Measurements from ENCODE around the gene DOK7.
"Not testable (repeated sequence)": the region's sequence is repeated elsewhere in the genome, so short reads cannot be mapped to it uniquely, and the experiment has no call there.

DOK7 gene

GRCh38 chr4:3443750-3444309, 19.3 kb upstream of the DOK7 start:
- no peak for DNase-seq

DNA sequence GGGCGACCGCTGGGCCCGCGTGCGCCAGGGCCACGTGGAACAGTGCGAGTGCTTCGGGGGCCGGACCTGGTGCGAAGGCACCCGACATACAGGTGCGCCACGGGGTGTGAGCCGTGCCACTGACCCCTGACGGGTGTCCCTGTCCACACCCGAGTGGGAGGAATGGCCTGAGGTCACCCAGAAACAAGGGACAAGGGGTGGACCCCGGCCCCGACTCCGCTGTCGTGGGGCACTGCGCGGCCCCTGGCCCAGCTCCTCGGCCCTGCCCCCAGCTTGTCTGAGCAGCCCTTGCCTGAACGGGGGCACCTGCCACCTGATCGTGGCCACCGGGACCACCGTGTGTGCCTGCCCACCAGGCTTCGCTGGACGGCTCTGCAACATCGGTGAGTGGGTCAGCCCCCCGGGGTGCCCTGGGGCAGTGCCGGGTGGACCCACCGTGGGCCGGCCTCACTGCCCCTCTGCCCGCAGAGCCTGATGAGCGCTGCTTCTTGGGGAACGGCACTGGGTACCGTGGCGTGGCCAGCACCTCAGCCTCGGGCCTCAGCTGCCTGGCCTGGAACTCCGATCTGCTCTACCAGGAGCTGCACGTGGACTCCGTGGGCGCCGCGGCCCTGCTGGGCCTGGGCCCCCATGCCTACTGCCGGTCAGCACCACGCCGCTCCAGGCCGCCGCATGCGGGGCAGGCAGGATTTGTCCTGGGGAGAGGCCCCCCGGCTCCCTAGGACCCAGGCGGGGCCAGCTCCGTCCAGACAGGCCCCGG, 18.6 kb upstream of the DOK7 start:
- no peak for DNase-seq

GRCh38 chr4:3445111-3445820, 17.8 kb upstream of the DOK7 start:
- DNase-seq: no peak

DNA sequence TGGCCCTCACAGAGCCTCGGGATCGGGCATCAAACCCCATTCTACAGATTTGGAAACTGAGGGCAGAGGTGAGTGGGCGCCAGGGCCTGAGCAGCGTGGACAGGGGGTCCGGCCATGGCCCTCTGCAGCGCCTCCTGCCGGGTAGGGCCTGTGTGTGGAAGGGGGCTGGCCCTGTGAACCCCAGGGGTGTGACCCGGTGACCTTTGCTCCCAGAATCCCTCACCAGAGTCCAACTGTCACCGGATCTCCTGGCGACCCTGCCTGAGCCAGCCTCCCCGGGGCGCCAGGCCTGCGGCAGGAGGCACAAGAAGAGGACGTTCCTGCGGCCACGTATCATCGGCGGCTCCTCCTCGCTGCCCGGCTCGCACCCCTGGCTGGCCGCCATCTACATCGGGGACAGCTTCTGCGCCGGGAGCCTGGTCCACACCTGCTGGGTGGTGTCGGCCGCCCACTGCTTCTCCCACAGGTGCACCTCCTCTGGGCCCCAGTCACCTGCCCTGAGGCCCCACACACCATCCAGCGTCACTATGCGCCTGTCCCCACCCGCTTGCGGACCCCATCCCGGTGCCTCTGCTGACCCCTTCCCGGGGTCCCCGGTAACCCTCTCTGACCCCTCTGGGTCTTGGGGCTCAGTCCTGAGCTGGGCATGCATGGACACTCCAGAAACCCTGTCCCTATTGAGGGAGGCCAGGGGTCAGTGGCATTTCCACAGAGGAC, 17.1 kb upstream of the DOK7 start:
- no peak for DNase-seq

DNA sequence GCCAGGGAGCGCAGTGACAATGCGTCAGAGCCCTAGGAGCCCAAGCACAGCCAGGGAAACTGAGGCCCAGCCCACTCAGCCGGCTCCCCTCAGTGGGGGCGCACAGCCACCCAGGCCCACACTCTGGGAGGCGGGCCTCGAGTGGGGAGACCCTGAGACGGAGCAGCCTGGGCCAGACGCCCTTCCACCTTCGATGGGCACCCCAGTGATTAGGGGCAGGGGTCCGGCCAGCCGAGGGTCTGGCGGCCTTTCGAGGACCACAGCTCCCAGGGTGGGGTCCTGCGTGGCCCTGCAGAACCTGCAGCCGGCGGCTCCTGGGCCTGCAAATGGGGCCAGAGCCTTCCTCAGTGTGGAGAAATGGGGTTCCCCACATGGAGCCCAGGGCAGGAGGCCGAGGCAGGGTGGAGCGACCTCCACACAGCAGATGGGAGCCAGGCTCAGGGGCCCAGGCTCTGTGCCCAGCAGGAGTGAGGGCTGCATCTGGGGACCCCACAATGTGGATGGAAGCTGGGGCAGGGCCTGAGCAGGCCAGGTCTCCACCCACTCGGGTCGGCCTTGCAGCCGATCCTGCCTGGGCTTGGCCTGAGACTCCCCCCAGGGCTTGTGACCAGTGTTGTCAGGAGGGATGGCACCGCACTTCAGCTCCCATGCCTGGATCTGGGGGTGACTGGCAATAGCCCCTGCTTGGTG, 16.3 kb upstream of the DOK7 start:
- DNase-seq: no peak

DNA sequence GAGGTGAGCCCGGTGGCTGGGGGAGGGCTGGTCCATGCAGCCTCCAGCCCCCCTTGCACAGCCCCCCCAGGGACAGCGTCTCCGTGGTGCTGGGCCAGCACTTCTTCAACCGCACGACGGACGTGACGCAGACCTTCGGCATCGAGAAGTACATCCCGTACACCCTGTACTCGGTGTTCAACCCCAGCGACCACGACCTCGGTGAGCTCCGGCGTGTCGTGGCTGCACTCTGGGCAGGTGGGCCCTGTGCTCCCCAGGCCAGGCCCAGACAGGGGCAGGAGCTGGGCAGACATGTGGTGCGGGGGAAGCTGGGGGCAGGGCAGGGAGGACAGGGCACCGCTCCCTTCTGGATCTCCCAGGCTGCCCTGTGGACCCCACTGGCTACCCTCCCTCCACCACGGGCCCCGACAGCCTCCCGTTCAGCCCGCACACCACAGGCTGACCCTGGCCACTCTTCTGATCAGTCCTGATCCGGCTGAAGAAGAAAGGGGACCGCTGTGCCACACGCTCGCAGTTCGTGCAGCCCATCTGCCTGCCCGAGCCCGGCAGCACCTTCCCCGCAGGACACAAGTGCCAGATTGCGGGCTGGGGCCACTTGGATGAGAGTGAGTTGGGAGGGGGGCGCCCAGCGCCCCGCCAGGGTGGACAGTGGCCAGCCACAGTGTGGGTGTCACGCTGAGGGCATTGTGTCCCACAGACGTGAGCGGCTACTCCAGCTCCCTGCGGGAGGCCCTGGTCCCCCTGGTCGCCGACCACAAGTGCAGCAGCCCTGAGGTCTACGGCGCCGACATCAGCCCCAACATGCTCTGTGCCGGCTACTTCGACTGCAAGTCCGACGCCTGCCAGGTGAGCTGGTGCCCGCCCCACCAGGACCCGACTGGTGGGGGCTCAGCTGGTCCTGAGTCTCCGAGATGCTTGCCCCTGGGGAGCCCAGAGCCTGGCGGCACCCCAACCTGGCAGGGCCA, 15.4 kb upstream of the DOK7 start:
- no peak for DNase-seq

DNA sequence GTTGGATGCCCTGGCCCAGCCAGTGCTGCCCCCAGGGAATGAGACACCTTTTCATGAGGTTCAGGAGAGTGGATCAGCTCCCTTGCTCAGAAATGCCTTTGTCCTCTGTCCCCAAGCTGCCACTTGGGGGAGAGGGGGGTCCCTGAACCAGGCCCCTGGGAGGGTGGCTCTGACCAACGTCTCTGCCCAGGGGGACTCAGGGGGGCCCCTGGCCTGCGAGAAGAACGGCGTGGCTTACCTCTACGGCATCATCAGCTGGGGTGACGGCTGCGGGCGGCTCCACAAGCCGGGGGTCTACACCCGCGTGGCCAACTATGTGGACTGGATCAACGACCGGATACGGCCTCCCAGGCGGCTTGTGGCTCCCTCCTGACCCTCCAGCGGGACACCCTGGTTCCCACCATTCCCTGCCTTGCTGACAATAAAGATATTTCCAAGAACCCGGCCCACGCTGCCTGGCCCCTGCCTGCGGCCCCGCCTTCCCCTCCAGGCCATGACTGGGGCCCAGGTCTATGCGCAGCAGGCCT, 14.0 kb upstream of the DOK7 start:
- DNase-seq: no peak

DNA sequence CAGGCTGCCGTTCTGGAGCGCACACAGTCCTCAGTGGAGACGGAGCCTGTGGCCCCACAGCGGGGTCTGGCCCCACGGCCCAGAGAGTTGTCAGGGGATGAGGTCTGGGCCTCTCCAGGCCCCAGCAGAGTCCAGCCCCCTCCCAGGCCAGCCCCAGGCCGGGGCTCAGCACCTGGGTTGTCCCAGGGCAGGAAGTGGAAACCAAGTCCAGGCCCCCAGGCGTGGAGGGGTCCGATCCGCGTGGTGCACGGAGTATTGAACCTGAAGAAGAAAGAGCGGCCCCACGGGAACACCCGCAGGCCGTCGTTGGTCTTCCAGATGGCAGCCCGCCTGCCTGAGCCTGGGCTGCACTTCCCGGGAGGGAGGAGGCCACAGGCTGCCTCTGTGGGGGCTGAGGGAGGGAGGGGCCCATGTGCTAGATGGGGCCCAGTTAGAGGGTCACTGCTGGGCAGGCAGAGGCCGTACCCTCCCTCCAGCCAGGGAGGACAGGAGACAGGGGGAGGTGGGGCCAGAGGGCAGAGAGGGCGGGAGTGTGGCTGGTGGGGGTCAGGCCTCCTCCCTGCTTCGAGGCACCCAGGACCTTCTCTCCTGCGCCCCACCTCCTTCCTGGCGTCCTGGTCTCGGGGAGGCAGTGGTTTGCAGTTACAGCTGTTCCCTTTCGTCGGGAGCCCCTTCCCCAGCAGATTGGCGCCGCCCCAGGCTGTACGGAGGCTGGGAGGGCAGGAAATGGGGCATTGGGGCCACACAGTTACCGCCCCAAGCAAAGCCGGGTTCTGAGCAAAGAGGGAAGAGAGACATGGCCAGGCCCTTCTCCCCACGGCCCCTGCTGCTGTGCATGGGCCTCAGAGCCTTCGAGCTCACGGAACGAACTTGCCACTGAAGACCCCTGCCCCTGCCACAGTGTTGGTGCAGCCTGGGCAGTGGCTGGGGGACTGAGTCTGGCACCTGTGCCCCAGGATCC, 13.3 kb upstream of the DOK7 start:
- no peak for DNase-seq

DNA sequence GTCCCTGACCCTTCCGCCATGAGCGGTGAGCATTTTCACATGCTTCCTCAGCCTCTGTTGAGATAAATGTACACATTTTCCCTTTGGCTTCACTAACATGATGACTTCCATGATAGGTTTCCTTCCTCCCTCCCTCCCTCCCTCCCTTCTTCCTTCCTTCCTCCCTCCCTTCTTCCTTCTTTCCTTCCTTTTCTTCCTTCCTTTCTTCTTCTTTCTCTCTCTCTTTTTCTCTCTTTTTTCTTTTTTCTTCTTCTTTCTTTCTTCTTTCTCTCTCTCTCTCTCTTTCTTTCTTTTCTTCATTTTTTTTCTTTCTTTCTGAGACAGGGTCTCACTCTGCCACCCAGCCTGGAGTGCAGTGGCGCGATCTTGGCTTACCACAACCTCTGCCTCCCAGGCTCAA, 12.5 kb upstream of the DOK7 start:
- DNase-seq: no peak

DNA sequence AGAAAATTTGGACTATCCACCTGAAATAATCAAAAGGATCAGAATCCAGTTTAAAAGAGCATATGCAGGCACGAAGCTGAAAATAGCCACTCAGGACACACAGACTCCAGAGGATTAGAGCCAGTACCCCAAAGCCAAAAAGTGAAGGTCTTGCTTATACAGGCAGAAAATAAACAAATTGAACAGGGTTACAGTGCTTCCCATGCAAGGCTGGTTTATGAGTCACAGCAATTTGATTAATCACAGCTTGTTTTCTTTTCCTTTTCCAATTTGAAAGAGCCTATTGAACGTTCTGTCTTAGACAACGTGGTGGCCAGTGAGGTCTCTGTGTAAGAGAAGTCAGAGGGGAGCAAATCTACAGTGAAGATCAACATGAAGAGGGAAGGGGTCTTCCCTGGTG, 11.2 kb upstream of the DOK7 start:
- no peak for DNase-seq

DNA sequence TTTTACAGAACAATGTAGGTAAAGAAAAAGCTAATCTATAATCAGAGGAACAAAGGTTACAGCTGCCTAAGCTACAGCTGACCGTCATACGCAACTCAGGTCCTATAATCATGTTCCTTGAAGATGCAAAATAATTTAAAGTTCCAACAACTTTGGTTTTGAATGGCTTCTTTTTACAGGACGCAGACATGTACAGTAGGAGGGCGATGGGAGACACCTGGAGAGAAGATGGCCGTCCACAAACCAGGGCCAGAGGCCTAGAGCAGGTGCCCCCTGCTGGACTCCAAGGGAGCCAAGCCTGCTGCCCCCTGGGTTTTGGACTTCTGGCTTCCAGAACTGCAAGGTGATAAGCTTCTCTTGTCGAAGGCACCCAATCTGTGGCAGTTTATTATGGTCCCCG, 10.7 kb upstream of the DOK7 start:
- DNase-seq: no peak

DNA sequence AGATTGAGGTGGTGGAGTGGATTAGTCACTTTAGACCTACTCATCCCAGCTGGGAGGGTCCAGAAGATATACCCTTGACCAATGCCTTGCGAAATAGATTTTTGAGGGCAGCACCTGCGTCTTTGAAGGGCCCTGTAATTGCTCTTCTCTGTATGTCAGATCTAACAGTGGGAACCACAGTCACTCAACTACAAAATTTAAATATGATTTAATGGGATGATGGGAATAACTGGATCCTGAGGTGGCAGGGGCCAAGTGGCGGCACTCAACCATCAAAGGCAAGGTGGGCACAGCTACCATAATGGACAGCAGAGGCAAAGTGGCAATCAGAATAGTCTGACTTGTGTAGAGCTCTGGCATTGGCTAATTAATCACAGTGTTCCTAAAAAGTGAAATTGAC, 7.5 kb upstream of the DOK7 start:
- not testable (repeated sequence) for DNase-seq

- no peak for DNase-seq
Measured at GRCh38 chr4:3458371-3458770, 4.7 kb upstream of the DOK7 start.

GRCh38 chr4:3459156-3459555, 4.0 kb upstream of the DOK7 start:
- DNase-seq: not testable (repeated sequence)

DNA sequence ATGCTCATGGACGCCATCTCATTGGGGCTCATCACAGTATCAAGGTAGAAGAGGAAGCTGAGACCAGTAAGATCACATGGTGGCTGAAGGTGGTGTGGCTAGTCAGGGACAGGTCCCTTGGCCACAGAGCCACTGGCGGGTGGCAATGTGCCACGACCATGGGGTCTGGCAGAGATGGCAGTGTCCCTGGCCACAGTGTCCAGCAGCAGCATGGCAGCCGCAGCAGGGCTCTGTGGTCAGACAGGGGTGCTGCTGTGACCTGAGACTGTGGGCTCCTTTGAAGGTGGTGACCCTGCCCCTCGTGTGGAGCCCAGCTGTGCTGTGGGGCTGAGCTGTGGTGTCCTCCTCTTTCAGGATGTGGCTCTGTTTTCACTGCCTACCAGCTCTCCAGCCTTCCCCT, 2.2 kb upstream of the DOK7 start:
- DNase-seq: no peak

DNA sequence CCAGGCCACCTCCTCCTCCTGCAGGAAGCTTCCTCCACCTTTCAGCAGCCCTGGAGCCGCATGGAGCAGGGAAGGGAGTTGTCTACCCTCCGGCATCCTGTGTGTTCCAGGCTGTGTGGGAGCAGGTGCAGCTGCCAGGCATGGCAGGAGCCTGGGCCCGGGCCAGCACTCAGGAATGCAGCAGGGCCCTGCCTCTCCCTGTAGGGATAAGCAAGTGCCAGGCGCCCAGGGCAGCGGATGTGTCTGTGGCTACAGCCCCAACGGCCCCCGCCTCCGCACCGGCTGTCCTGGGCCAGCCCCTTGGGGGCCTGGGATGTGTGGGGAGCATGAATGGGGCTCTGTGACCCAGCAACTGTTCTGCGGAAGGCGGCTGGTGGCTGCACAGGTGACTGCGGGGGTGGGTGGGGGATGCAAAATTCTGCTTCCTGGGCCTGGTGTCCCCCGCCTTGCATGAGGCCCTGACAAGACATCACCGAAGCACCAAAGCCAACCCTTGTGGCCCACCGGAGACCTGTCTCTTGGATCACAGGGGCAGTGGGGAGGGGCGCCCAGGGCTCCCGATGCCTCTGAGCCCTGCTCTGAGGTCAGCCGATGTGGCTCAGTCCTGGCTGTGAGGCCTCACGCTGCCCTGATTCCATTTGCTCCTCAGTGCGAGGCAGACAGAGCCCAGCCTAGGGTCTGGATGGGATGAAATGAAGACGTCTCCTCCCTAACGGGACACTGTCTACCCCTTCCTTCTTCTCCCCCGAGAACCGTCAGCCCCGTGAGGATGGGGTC, 1.4 kb upstream of the DOK7 start:
- DNase-seq: peak; percentile 67

GRCh38 chr4:3462321-3462789, 751 bp upstream of the DOK7 start:
- no peak for DNase-seq

- DNase-seq: no peak
Measured at GRCh38 chr4:3463556-3464348, 646 bp downstream of the DOK7 start.
